GM04504 (cell line): ENCODE results near the gene SMTNL2.

Experiments
- DNase-seq: peaks from one replicate; pipeline ENCODE4 v3.0.0-alpha.2; 2012; ENCODE audit warnings: low read depth

The SMTNL2 gene

DNA sequence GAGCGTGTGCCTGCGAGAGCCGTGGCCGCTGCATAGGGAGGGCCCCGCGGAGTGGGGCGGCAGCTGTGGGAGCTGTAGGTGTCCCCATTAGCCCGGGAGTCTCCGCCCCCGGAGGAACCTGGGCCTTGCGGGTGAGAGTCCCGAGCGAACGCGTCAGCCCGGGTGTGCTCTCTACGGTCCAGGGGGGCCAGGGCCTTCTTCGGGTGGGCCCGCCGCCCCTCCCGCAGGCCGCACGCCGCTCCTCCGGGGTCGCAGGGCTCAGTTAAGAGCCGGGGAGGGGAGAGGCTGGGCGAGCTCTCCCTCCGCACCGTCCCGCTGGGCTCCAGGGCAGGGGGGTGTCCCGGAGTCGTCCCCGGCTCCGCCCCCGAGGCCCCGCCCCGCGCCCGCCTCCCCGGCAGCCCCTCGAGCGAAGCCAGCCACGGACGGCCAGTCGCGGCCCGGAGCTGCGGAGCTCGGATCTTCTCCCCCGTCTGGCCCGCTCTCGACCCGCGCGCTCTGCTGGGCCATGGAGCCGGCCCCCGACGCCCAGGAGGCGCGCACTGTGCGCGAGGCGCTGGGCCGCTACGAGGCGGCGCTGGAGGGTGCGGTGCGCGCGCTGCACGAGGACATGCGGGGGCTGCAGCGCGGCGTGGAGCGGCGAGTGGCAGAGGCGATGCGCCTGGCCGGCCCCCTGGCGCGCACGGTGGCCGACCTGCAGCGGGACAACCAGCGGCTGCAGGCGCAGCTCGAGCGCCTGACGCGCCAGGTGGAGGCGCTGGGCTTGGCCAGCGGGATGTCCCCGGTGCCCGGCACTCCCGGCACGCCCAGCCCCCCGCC, at the start of gene SMTNL2:
Gene SMTNL2, plus strand, starts transcription at position 429 of the 816 bp plus-strand sequence. Its CDS starts 77 bp downstream, at position 506.
- DNase-seq = no peak

DNA sequence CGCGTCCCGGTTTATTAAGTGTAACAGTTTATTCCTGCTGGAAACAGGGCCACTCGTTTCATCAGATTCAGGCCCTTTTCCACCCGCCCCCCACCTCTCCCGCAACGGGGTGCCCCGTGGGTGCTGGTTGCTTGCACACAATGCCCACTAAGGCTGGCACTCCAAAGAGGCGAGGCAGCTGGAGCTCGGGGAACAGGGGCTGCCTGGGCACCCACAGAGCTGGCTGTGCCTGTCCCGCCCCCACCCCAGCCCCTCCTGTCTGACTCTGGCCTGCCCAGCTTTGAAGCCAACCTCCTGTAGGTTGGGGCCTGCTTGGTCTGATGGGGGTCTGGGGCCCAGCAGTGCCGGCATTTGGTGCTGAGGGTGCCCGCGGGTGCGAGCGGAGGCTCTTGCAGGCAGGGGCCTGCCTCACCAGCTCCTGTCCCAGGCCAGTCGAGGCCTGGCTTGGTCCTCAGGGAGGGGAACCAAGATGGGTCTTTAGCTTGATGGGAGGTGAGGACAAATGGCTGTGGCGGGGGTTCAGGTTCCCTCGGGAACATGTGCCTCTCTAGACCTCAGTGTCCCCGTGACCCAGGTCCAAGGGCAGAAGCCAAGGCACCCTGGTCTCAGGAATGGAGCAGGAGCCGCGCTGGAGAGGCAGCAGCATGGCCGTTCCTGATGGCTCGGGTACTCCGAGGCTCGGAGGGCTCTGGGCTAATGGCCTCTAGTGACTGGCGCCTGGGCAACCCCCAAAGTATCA, 49.2 kb upstream of the SMTNL2 start:
- DNase-seq = no peak

DNA sequence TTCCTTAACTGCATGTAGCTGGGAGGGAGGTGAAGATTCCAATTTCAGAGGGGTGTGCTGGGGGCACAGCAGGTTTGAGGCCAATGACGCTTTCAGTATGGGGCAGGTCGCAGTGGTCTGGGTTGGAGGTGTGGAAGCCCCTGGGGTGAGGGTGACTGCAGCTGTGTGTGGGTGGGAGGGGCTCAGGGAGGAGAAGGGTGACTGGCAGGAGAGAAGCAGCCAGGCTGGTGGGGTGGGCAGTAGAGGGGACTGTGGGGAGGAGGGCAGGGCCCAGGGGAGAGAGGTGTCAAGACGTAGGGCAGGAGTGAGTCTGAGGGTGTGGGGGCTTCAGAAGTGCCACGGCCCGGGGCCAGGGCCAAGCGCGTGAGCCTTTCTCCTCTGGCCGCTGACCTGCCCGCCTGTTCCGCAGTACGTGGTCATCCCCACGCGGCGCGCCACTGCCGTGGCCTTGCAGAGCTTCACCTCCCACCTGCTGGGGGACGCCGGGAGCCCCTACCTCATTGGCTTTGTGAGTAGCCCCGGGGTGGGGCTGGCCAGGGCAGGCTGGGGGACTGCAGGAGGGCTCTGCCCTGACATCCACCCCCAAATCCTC, 48.6 kb upstream of the SMTNL2 start:
- no peak for DNase-seq

DNA sequence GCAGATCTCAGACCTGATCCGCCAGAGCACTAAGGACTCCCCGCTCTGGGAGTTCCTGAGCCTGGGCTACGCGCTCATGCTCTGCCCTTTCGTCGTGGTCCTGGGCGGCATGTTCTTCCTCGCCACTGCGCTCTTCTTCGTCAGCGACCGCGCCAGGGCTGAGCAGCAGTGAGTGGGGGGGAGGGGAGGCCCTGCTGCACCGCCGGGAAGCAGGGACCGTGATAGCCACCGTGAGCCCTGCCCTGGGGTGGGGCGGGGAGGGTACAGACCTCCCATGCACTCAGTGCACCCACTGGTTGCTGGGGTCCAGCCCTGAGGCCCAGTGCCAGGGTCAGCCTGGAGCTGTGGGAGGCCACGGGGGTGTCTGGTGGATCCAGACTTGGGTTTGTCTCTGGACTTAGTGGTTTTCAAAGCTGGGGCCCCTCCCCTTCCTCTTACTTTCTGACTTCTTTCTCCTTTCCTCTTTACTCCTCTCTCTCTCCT, 48.0 kb upstream of the SMTNL2 start:
- DNase-seq = no peak

DNA sequence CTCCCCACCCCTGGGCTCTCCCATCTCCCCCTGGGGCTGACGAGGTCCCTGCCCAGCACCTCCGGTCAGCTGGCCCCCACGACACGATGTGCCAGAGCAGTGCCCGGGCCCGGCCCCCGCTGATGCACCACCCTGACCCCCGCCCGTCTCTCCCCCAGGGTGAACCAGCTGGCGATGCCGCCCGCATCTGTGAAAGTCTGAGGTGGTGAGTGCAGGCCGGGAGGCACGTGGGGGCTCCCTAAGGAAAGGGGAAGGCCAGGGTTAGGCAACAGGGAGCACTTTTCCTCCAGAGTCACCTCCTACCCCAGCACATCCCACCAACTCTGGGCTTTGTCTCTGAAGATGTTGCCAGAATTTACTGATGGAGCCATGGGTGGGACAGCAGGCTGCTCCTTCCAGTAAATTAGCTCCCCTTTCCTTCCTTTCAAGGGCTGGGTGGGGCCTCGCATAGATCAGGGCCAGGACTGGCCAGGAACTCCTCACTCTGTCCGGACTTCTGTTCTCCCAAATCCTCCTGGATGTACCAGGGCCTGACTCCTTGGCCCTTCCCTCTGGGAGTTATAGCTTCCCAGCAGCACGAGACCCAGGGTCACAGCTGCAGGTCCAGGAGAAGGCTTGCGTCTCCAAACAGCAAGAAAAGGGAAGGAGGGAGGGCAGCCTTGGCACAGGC, 47.5 kb upstream of the SMTNL2 start:
- DNase-seq = no peak

DNA sequence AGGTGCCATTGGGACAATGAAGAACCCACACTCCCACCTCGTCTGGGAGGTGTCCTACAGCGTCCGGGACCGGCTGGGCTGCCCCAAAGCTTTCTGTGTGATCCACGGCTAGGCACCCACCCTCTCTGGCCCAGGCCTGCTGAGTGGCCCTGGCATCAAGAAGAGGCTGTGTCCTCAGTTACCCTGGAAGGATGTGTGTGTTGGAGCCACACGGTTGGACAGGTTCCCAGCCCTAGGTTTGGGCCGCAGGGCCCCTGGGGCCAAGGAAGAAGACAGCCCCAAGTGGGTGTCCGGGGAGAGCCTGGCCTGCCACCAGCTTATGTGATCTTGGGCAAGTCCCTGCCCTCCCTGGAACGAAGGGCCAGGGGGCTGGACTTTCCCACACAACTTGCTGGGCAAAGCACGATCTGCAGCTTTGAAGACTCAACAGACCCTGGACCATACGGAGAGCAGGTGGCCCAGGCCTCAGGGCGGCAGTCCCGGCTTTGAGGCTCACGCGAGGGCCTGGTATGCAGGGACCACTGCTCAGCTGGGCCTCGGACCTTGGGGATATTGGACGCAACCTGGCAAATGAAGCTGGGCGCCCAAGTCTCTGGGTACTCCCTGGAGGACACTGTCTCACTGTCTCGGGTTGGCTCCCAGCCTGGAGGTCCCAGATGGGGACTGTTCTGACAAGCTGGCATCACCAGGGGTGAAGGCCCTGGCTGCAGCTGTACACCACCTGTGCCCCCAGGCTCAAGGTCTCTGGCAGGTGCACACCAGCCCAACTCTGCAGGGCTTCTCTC, 46.7 kb upstream of the SMTNL2 start:
- no peak for DNase-seq

DNA sequence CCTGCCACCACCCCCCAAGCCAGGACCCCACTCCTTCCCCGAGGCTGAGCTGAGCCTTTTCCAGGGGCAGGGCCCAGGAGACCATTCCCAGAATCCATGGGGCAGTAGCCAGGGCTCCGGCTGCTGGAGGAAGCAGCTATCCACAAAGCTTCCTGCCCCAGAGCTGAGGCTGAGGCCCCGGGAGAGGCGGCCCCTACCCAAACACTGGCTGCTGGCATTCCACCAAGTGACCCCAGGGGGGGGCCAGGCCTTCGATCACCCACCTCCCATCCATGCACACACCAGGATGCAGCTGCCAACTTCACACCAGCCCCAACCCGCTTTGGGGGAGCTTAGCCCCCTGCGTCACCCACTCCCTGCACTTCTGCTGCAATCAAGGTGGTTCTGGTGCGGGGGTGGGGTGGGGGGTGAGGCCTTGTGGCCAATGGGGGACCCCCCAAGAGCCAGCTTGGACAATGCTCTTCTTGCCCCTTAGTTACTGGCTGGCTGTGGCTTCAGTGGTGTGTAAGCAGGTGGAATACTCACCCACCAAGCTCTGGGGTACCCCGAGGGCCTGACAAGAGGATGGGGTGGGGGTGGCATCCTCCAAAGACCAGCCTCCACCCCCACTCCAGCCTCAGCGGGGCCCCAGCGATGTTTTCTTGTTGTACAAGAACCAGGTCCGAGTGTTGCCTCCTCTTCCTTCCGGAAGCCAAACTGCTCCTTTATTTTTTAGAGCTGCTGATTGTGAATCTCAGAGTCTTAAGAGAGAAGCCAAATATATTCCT, 45.9 kb upstream of the SMTNL2 start:
- no peak for DNase-seq

DNA sequence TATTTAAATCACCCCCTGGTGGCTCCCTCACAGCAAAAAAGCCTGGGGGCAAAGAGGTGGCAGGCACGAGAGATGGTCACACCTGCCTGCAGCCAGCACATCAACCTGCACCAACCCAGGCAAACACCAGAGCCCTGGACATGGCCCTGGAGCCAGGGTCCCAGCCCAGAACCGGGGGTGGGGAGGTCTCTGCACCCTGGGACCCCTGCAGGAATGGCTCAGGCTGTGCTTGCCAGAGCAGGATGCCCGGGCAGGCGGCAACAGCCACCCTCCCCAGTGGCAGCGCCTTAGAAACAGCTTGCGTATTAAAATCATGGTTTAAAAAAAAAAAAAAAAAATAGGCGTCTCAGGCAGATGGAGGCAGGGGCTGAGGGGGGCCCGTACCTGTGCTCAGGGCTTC, 45.3 kb upstream of the SMTNL2 start:
- DNase-seq = no peak

DNA sequence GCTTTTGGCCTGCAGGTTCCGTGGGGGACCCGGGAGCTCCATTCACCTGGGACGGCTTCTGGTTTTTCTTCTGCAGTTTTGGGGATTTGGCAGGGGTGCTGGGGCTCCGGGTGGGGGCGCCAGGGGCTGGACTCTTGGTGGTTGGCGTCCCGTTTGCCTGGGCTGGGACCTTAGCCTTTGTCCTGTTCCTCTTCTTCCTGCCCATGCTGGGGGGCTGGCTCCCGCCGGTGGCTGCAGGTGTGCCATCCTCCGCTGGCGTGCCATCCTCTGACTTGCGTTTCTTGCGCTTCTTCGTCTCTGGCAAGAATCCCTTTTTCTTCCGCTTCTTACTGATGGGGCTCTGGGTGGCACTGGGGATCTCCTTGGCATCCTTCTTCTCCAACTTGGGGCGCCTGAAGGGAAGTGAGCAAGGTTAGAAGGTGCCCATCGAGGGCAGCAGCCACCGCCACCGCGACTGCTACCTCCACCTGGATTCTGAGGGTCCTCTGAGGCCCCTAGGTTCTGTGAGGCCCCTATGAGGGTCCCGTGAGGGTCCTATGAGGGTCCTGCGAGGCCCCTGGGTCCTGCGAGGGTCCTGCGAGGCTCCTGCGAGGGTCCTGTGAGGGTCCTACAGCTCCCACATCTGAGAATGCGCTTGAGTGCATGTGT, 44.6 kb upstream of the SMTNL2 start:
- no peak for DNase-seq

DNA sequence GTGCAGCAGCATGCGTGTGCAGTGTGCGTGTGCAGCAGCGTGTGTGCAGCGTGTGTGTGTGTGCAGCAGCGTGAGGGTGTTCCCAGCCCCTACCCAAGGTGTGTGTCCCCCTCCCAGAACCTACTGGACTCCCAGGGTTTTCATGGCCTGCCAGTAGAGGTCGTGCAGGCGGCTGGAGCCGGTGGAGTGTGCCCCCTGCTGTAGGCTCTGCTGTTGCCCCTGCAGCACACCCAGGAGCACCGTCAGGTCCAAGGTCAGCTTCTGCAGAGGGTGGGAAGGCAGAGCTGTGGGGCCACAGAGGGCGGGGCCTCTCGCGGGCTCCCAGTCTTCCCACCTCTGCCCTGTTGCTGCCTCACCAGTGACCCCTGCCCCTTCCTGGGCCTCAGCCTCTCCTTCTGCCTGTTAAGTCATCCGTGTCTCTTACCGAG, 44.1 kb upstream of the SMTNL2 start:
- no peak for DNase-seq

DNA sequence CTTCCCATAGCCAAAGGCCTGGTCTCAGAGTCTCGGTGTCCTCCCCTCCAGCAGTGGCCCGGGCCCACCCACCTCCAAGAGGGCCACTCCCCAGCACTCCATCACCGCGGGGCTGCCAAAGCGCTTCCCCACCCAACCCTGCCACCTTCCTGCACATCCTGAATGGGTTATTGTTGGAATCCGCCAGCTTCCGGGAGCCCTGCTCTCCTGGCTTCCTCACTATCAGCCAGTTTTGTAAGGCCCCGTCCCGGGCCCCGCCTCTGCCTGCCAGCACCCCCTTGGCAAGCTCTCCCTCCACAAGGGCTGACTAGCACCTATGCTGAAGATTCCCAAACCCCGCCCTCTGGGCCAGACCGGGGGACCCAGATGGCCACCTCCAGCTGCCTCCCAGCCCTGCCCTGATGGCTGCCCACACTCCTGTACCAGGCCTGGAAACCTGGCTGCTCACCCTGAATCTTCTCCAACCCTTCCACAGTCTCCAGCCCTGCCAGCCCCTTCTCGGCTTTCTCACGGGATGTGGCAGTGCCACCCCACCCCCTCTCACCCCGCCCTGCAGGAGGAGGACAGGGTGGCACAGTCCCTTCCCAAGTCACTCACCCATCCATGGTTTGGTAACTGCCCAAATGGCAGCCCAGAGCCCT, 43.5 kb upstream of the SMTNL2 start:
- DNase-seq = no peak

DNA sequence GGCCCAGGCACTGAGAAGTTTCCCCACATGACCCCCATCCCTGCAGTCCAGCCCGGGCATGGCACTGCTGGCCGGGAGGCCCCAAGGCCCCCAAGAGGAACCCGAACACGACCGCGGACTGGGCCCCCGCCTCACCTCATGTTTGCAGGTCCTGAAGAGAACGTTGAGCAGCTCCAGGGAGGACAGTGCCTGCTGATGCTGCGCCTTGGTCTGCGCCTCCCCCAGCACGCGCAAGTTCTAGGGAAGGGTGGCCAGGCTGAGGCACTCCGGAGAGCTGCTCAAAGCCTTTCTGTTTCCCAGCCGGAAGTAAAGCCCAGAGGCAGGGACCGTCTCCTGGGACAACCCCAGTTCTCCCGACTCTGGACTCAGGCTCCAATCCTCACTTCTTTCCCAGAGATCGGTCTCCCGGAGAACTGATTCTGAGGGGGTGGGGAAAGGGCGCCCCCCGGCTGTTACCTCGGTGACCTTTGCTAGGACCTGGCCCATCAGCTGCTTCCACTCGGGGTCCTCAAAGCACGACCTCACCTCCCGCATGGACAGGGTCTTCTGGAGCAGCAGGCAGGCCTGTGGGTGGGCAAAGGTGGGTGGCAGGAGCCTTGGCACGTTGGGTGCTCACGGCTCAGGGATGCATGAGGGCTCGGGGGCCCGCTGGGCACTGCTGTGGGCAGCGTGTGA, 42.9 kb upstream of the SMTNL2 start:
- no peak for DNase-seq

DNA sequence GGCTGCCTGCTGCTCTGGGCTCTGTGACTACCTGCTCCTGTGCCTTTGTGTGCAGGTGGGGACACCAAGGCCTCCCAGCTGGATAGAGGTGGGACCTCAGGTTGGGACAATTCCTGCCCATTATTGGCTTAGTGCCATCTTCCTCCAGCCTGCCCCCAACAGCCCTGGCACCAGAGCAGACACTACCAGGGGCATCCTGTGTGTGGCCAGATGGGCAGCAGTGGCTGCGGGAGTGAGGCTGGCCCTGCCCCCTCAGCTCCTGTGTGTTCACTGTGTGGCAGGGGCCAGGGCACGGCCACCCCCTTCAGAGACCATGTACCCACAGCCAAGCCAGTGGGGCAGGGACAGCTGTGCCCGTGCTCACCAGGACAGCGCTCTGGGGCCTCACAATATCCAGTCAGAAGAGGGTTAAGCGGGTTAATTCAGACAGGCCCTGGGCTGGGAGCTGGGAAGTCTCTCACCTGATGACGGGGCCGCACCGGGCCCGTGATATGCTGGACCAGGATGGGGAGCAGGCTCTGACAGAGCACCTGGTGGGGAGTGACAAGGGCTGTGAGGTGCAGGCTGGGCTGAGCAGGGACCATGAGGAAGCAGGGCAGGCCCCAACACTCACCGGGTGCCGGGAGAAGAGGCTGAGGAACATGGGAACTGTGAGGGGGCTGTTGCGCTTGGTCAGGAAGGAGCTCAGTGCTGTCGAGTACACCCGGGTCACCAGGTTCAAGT, 42.2 kb upstream of the SMTNL2 start:
- no peak for DNase-seq

DNA sequence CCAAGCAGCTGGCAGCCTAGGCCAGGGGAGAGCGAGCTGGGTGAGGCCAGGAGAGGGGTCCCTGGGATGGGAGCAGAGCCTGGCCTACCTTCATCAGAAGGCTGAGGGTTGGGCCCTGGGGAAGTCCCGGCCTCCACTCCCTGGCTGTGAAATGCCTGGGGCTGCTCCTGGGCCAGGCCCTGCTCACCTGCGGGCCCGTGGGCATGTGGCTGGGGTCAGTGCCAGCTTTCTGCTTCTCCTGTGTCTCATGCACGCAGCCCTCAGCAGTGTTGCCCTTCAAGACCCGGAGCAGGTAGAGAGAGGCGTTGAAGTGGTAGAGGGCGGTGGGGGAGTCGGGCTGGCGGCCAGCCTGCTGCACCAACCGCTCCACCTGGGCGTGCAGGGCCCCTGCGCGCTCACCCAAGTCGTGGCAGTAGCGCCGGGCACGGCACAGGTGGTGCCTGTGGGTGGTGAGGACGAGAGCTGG, 41.6 kb upstream of the SMTNL2 start:
- DNase-seq = no peak

DNA sequence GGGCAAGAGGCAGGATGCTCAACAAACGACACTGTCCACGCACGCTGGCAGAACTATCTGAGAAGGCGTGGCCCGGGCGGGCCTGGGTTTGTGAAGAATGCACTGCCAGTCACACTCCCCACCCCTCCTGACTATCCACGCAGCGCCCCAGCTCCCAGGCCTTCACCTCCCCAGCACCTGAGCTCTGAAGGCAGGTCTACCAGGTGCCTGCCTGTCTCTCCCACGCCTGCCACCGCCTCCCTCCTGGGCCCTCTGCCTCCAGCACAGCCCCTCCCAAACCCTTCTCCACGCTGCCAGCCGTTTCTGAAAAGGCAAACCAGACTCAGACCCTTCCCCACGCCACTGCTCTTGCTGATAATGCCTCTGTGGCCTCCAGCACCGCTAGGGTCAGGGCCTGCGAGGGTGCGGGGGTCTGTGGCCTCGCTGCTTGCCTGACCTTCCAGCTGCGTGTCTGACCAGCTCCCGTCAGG, 40.7 kb upstream of the SMTNL2 start:
- no peak for DNase-seq

DNA sequence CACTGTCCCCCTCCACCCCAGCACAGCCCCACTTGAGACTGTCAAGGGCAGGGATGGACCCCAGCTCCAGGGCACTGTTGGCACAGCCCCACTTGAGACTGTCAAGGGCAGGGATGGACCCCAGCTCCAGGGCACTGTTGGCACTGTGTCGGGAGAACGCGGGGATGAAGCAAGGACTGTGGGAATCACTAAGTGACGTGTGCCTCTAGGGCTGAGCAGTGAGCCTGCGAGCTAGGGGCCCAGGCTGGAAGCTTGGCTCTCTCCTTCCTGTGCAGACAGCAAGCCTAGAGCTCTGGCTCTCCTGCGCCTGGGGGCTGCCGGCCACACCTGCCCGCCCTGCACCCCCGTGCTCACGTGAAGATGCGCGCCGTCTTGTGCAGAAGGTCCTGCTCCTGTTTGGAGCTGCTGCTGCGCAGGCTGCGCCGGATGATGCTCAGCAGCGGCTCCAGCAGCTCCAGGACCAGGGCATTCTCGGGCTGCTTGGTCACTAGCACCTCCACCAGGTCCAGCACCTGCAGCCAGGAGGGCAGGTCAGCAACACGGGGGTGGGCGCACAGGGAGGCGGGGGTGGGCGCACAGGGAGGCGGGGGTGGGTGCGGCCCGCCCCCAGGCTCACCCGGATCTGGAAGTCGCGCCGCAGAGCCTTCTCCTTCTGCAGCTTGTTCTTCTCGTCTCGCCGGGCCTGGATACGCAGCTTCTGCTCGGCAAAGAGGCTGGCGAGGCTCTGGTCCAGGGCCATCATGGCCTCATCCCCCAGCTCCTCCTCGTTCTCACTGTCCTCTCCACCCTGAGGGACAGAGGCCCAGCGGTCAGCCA, 40.0 kb upstream of the SMTNL2 start:
- no peak for DNase-seq

DNA sequence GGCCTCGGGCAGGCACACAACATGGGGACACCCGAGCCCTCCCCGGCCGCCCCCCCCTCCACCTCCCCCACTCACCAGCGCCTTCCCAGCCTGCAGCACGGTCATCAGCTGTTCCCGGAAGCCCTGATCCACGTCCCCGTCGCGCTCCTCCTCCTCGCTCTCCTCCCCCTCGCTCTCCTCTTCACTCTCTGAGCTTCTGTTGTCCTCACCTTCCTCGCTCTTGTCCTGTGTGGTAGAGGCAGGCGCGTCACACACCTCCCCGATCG, 39.4 kb upstream of the SMTNL2 start:
- DNase-seq = no peak
